GM12891 (cell line): ENCODE measurements around the gene TACC3. TPM values are rescaled to one million over a fixed set of nuclear protein-coding genes. Genes with fewer than 3 reads are reported as not detected.

ENCODE experiments used
- DNase-seq: peaks from one replicate; pipeline ENCODE4 v3.0.0; 2011; ENCODE audit warnings: low spot score; ENCODE audit not compliant: insufficient read length
- FAIRE-seq: peaks from 2 replicates; lab custom pipeline; 2011; peaks lifted over from hg19 to GRCh38; lab: Jason Lieb, UNC
- PAX5 ChIP-seq: IDR thresholded peaks from 2 replicates; pipeline ENCODE4 v1.6.1; 2011; ENCODE audit warnings: low read length, moderate library complexity, mild to moderate bottlenecking; ENCODE audit not compliant: insufficient read depth, severe bottlenecking
- POLR2A ChIP-seq: IDR thresholded peaks from 2 replicates; pipeline ENCODE4 v1.6.1; 2011; ENCODE audit warnings: low read depth, low read length, control low read depth
- POLR2AphosphoS5 ChIP-seq: IDR thresholded peaks from 2 replicates; pipeline ENCODE4 v1.6.1; 2011; ENCODE audit warnings: low read depth, low read length, control low read depth
- POU2F2 ChIP-seq: IDR thresholded peaks from 2 replicates; pipeline ENCODE4 v1.6.1; 2011; ENCODE audit warnings: low read depth, mild to moderate bottlenecking, control low read depth, low read length, moderate library complexity
- SPI1 ChIP-seq: IDR thresholded peaks from 2 replicates; pipeline ENCODE4 v1.6.1; 2011; ENCODE audit warnings: low read depth, low read length, control low read depth
- TAF1 ChIP-seq: IDR thresholded peaks from 2 replicates; pipeline ENCODE4 v1.6.1; 2011; ENCODE audit warnings: low read depth, low read length, control low read depth
- polyA plus RNA-seq: library from polyadenylated mRNA; unstranded; fragments of >200 nt; gene quantifications from one replicate; pipeline ENCODE4 v1.2.1, GENCODE V29; 2012; ENCODE audit warnings: low read depth, missing spikeins, inconsistent platforms; ENCODE audit not compliant: missing spikeins

Gene TACC3
- 67.9 TPM for polyA plus RNA-seq

- TF ChIP-seq TAF1 (peak; percentile 36; the same call in 1 of the 2 replicates), POLR2AphosphoS5 (no peak), POU2F2 (peak; percentile 60)
- DNase-seq (peak; percentile 97), FAIRE-seq (peak; percentile 96)
Observed at GRCh38 chr4:1721003-1721665, at the start of gene TACC3, which contains the start of gene TMEM129. Gene TACC3, plus strand, starts transcription at chr4:1721521. Its CDS starts 1,901 bp downstream, at chr4:1723422. Gene TMEM129, minus strand, starts transcription at chr4:1721323. Its CDS starts 486 bp downstream, at chr4:1720837.

DNA sequence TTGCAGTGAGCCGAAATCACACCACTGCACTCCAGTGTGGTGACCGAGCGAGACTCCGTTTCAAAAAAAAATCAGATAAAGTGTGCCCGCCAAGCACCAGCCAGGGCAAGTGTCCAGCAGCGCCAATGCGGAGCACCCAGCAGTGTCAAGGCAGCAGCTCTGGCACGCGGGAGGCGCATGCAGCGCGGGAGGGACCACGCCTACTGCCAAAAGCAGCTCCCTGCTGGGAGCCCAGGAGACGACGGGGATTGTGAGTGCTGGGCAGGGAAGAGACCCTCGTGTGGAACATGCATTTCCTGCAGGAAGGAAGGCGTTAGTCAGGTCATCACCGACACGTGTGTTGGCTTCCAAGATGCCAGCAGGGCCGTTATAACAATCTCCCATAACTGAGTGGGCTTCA, 47.6 kb upstream of the TACC3 start:
- FAIRE-seq (no peak), DNase-seq (no peak)
- no peak for TF ChIP-seq PAX5
- TF ChIP-seq POLR2AphosphoS5 = no peak
- no peak for TF ChIP-seq TAF1
- TF ChIP-seq SPI1 = no peak

GRCh38 chr4:1674682-1675081, 46.6 kb upstream of the TACC3 start:
- no peak for FAIRE-seq

GRCh38 chr4:1675136-1675801, 46.1 kb upstream of the TACC3 start:
- FAIRE-seq = no peak
- TF ChIP-seq TAF1 (no peak), POLR2A (no peak), PAX5 (no peak), POLR2AphosphoS5 (no peak), SPI1 (no peak), POU2F2 (no peak)
- DNase-seq = no peak

More at GRCh38 chr4:1674682-1675081, 46.6 kb upstream of the TACC3 start:
- no peak for DNase-seq
- no peak for TF ChIP-seq TAF1
- no peak for TF ChIP-seq POLR2AphosphoS5
- no peak for TF ChIP-seq PAX5
- TF ChIP-seq SPI1 = no peak
- TF ChIP-seq POLR2A = no peak
- no peak for TF ChIP-seq POU2F2

DNA sequence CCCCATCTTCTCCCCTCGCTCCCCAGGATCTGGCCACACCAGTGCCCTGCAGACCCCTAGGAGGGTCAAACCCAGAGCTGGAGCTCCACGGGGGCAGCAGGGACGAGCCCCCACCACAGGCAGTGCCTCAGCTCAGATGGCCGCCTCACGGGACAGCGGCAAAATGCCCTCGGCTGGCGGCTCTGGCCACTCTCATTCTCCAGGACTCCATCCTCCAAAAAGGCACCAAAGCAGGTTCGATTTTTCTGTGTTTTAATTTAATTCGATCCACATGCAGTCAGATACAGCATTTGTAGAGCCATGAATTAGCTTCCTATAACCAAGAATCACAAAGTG, 45.6 kb upstream of the TACC3 start:
- FAIRE-seq = no peak
- TF ChIP-seq POU2F2 (no peak), POLR2AphosphoS5 (no peak), SPI1 (no peak), PAX5 (no peak), TAF1 (no peak), POLR2A (no peak)
- DNase-seq = no peak

DNA sequence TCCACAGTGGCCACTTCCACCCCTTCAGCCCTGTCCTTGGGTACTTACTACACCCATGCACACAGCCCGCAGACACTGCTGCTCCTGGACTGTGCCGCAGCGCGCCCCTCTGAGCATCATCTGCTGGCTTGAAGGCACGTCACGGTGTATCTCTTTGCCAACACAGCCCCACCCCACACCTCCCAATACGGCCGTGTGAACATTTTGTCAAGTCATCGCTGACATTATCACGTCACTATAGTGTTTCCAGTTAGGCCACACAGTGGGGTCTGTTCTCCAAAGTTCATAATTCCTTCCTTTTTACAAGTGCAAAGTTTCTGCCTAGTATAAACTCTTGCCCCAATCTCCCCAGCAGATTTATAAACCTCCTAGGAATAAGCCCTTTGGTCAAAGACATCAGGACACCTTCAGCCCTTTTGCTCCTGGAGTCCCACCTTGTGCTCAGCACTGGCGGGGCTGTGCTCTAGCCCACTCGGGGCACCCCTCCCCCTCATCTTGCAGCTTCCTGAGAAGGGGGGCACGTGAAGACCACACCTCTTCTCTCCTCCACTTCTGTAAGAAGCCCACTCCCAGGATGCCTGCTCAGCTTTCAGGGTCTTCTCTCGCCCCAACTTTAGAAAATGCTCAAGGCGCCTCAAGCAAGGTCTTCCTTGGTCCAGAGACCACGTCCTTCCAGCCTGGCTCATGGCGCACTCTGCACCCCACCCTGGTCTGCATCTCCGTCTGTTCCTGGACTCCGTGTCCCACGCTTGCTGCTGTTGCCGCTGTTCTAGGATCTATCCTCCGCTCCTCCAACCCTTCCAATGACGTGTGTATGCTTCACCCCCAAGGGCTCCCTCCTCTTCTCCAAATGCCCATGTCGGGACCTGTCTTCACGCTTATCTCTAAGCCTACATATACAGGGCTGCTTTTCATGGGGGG, 44.5 kb upstream of the TACC3 start:
- FAIRE-seq (no peak), DNase-seq (no peak)
- no peak for TF ChIP-seq POU2F2
- TF ChIP-seq POLR2A = no peak

DNA sequence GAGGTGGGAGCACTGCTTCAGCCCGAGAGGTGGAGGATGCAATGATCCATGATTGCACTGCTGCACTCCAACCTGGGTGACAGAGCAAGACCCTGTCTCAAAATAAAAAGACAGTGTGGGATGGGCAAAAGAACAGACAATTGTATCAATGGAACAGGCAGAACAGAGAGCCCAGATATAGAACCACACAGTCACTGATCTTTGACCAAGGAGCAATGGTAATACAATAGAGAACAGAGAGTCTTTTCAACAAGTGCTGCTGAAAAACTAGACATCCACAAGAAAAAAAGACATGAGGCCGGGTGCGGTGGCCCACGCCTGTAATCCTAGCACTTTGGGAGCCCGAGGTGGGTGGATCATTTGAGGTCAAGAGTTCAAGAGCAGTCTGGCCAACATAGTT, 43.1 kb upstream of the TACC3 start:
- FAIRE-seq (no peak), DNase-seq (no peak)
- TF ChIP-seq PAX5 = no peak
- no peak for TF ChIP-seq SPI1
- TF ChIP-seq POU2F2 = no peak
- no peak for TF ChIP-seq TAF1
- no peak for TF ChIP-seq POLR2A
- TF ChIP-seq POLR2AphosphoS5 = no peak

GRCh38 chr4:1682860-1683259, 38.5 kb upstream of the TACC3 start:
- TF ChIP-seq POLR2AphosphoS5 = no peak
- TF ChIP-seq POU2F2 = no peak
- DNase-seq = no peak
- FAIRE-seq = no peak

GRCh38 chr4:1683261-1683735, 38.0 kb upstream of the TACC3 start:
- TF ChIP-seq POLR2A (no peak), POU2F2 (no peak), PAX5 (no peak), POLR2AphosphoS5 (no peak), TAF1 (no peak), SPI1 (no peak)
- DNase-seq = no peak
- no peak for FAIRE-seq
